Measurements from ENCODE around the gene CARNS1. TPM values are rescaled to one million over a fixed set of nuclear protein-coding genes. Genes with fewer than 3 reads are reported as not detected.
A peak's percentile ranks its signal among the peaks of the same experiment; 100 is the strongest.

CARNS1 gene
- total and polyA plus RNA-seq, 9 of the 15 experiments (the other 6 are each of a cell fraction or from before 2014, with no cell fraction given), result 0.01 to 0.18 (median 0.06) TPM; not detected in 3

GRCh38 chr11:67468759-67469507 lies 53.5 kb downstream of the CARNS1 start, which contains the start of gene TMEM134 (continued):
- TF ChIP-seq, protein P1, sequence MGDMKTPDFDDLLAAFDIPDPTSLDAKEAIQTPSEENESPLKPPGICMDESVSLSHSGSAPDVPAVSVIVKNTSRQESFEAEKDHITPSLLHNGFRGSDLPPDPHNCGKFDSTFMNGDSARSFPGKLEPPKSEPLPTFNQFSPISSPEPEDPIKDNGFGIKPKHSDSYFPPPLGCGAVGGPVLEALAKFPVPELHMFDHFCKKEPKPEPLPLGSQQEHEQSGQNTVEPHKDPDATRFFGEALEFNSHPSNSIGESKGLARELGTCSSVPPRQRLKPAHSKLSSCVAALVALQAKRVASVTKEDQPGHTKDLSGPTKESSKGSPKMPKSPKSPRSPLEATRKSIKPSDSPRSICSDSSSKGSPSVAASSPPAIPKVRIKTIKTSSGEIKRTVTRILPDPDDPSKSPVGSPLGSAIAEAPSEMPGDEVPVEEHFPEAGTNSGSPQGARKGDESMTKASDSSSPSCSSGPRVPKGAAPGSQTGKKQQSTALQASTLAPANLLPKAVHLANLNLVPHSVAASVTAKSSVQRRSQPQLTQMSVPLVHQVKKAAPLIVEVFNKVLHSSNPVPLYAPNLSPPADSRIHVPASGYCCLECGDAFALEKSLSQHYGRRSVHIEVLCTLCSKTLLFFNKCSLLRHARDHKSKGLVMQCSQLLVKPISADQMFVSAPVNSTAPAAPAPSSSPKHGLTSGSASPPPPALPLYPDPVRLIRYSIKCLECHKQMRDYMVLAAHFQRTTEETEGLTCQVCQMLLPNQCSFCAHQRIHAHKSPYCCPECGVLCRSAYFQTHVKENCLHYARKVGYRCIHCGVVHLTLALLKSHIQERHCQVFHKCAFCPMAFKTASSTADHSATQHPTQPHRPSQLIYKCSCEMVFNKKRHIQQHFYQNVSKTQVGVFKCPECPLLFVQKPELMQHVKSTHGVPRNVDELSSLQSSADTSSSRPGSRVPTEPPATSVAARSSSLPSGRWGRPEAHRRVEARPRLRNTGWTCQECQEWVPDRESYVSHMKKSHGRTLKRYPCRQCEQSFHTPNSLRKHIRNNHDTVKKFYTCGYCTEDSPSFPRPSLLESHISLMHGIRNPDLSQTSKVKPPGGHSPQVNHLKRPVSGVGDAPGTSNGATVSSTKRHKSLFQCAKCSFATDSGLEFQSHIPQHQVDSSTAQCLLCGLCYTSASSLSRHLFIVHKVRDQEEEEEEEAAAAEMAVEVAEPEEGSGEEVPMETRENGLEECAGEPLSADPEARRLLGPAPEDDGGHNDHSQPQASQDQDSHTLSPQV (IDR thresholded peaks at IDR 0.05), result 0 out of 2 replicates have a peak, but pooled peaks have one; percentile 55
- TF ChIP-seq SMAD3 (CRISPR knock-in tag; conservative IDR thresholded peaks at IDR 0.05) (no peak), NCOA1 (IDR thresholded peaks at IDR 0.05; ENCODE audit: low read depth) (no peak), ZKSCAN3 (CRISPR knock-in tag; IDR thresholded peaks at IDR 0.05) (no peak), CTCF (IDR thresholded peaks at IDR 0.05 in 2 of 3, conservative IDR thresholded peaks at IDR 0.05 in 1 of 3; ENCODE audit: insufficient read depth in 2 of 3, low read depth in 1 of 3, low read length in 3 of 3) (peak; percentile 60 to 84 (median 75)), TBP (optimal IDR thresholded peaks at IDR 0.05; ENCODE audit: low read depth, low read length) (peak; percentile 80), ZNF384 (IDR thresholded peaks at IDR 0.05; ENCODE audit: low read depth, low read length) (peak; percentile 27; the same call in 1 of the 2 replicates), SMAD1 (IDR thresholded peaks at IDR 0.05; ENCODE audit: low read depth, low read length, partially characterized antibody) (no peak), ZFPM2 (CRISPR knock-in tag; IDR thresholded peaks at IDR 0.05) (no peak), CCNT2 (IDR thresholded peaks at IDR 0.05; ENCODE audit: borderline replicate concordance, extremely low read depth, insufficient read length, low read depth, low read length) (peak; percentile 66), ZFX (CRISPR knock-in tag; IDR thresholded peaks at IDR 0.05) (peak; percentile 60; the same call in 1 of the 2 replicates), ZMIZ1 (IDR thresholded peaks at IDR 0.05; ENCODE audit: low read depth in 2 of 2, low read length in 2 of 2) (peak; percentile 24 to 91; a peak in 2 of 4 replicates), PHF20 (IDR thresholded peaks at IDR 0.05; ENCODE audit: partially characterized antibody) (peak; percentile 83), ZZZ3 (IDR thresholded peaks at IDR 0.05) (no peak), ZNF133 (CRISPR knock-in tag; IDR thresholded peaks at IDR 0.05) (no peak)
- TF ChIP-seq, protein P2, sequence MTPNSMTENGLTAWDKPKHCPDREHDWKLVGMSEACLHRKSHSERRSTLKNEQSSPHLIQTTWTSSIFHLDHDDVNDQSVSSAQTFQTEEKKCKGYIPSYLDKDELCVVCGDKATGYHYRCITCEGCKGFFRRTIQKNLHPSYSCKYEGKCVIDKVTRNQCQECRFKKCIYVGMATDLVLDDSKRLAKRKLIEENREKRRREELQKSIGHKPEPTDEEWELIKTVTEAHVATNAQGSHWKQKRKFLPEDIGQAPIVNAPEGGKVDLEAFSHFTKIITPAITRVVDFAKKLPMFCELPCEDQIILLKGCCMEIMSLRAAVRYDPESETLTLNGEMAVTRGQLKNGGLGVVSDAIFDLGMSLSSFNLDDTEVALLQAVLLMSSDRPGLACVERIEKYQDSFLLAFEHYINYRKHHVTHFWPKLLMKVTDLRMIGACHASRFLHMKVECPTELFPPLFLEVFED (CRISPR knock-in tag; conservative IDR thresholded peaks at IDR 0.05), result no peak

All from K562 (cell line).